ENCODE measurements around the gene CPLX3. TPM values are rescaled to one million over a fixed set of nuclear protein-coding genes. Genes with fewer than 3 reads are reported as not detected.
"Not testable (repeated sequence)": the region's sequence is repeated elsewhere in the genome, so short reads cannot be mapped to it uniquely, and the experiment has no call there.

CPLX3 gene
- total RNA-seq, 4 donors from 2014 or later = not detected

GRCh38 chr15:74783072-74783807, 43.2 kb upstream of the CPLX3 start:
- TF ChIP-seq, protein P1, sequence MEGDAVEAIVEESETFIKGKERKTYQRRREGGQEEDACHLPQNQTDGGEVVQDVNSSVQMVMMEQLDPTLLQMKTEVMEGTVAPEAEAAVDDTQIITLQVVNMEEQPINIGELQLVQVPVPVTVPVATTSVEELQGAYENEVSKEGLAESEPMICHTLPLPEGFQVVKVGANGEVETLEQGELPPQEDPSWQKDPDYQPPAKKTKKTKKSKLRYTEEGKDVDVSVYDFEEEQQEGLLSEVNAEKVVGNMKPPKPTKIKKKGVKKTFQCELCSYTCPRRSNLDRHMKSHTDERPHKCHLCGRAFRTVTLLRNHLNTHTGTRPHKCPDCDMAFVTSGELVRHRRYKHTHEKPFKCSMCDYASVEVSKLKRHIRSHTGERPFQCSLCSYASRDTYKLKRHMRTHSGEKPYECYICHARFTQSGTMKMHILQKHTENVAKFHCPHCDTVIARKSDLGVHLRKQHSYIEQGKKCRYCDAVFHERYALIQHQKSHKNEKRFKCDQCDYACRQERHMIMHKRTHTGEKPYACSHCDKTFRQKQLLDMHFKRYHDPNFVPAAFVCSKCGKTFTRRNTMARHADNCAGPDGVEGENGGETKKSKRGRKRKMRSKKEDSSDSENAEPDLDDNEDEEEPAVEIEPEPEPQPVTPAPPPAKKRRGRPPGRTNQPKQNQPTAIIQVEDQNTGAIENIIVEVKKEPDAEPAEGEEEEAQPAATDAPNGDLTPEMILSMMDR (IDR thresholded peaks at IDR 0.05) = no peak
- TF ChIP-seq POLR2A (IDR thresholded peaks at IDR 0.05) = no peak
- no peaks in the 10 kb centered on the region for H3K27me3 ChIP-seq
- H3K27ac ChIP-seq = peak overlapping the region; percentile 79 to 89
- no peak for DNase-seq
- H3K9me3 ChIP-seq = no peaks in the 10 kb centered on the region
- H3K4me3 ChIP-seq = peak overlapping the region; percentile 66 to 79
- no peaks in the 10 kb centered on the region for H3K36me3 ChIP-seq
- intact Hi-C loops (cut with DNase I; ENCODE audit: low total_unique reads) = no loop called here
- peaks cover 3 to 30% of the 10 kb centered on the region in 2 donors for H3K4me1 ChIP-seq

DNA sequence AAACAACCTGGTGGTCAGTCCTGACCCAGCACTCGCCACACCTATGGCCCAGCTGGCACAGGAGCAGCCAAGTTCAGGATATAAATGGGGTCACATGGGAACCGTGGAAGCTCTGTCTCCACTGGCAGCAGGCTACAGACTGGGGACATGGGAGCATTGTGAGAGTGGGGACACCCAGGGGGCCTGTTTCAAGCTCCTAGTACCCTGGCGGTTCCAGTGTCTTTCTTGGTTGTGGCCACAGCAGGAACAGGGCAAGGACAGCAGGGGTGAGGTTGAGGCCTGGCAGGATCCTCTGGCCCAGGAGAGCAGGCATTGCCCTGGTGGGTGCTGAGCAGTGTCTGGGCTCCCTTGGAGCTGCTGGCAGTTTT, 42.6 kb upstream of the CPLX3 start:
- TF ChIP-seq POLR2A (IDR thresholded peaks at IDR 0.05) = no peak
- TF ChIP-seq, protein P1 (IDR thresholded peaks at IDR 0.05) = no peak
- peak overlapping the region; percentile 66 to 79 for H3K4me3 ChIP-seq

DNA sequence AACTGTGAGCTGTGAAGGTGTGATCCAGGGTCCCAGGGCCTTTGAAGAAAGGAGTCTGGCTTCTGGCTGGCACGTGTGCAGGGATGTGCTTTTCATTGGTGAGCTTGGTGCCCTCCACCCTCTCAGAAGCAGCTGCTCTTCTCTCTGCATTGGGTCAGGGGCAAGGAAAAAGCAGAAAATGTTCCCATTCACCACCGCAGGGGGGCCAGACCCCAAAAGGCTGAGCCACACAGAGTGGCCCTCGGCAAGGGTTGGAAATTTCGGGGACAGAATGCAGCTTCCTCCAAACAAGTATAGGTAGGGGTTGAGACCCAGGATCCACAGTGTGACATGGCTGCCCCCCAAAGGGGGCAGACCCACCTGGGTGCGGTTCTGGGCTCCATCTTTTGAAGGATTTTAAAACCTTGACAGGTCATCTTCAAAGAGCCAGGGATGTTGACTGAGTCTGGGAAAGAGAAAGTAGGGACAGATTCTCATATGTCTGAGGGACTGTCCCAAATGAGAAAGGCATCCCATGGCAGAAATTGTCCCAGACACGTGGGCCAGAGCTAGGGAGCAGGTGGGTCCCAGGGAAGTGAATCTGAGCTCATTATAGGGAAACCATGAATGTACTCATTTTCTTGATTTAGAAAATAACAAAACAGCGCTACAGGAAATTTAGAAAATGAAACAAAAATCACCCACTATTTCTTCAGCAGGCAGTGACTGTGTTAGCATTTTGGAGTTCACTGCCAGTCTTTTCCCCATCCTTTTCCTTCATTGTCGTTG, 41.8 kb upstream of the CPLX3 start:
- Histone ChIP-seq H3K27me3 (no peaks in the 10 kb centered on the region), H3K9me3 (no peaks in the 10 kb centered on the region), H3K4me3 (no peak overlapping the region), H3K36me3 (no peaks in the 10 kb centered on the region), H3K27ac (peak overlapping the region in 1 of 2 donors; percentile 0), H3K4me1 (peaks cover 3 to 33% of the 10 kb centered on the region in 2 donors)
- intact Hi-C loops (cut with DNase I; ENCODE audit: low total_unique reads) = no loop called here
- no peak for DNase-seq
- TF ChIP-seq, protein P1 (IDR thresholded peaks at IDR 0.05) = no peak
- TF ChIP-seq POLR2A (IDR thresholded peaks at IDR 0.05) = no peak

More for the DNA sequence above, 42.6 kb upstream of the CPLX3 start:
- no peaks in the 10 kb centered on the region for H3K27me3 ChIP-seq
- intact Hi-C loops (cut with DNase I; ENCODE audit: low total_unique reads) = no loop called here
- H3K27ac ChIP-seq = peak overlapping the region in 1 of 2 donors; percentile 89
- no peaks in the 10 kb centered on the region for H3K36me3 ChIP-seq
- H3K9me3 ChIP-seq = no peaks in the 10 kb centered on the region
- H3K4me1 ChIP-seq = peaks cover 3 to 30% of the 10 kb centered on the region in 2 donors
- DNase-seq = no peak

- no peaks in the 10 kb centered on the region for H3K27me3 ChIP-seq
- H3K4me1 ChIP-seq = peaks cover 3 to 41% of the 10 kb centered on the region in 2 donors
- peak overlapping the region in 1 of 2 donors; percentile 24 for H3K27ac ChIP-seq
- no peaks in the 10 kb centered on the region for H3K9me3 ChIP-seq
- TF ChIP-seq, protein P1 (IDR thresholded peaks at IDR 0.05) = no peak
- TF ChIP-seq POLR2A (IDR thresholded peaks at IDR 0.05) = no peak
- no peak for DNase-seq
- intact Hi-C loops (cut with DNase I; ENCODE audit: low total_unique reads) = no loop called here
- H3K4me3 ChIP-seq = no peak overlapping the region
- no peaks in the 10 kb centered on the region for H3K36me3 ChIP-seq
Measured at GRCh38 chr15:74785194-74786032, 41.0 kb upstream of the CPLX3 start.

GRCh38 chr15:74786081-74786480, 40.3 kb upstream of the CPLX3 start:
- Histone ChIP-seq H3K4me1 (peaks cover 3 to 42% of the 10 kb centered on the region in 2 donors), H3K27ac (peak overlapping the region; percentile 3 to 29)
- H3K36me3 ChIP-seq; DNase-seq; H3K9me3 ChIP-seq; intact Hi-C loops (cut with DNase I; ENCODE audit: low total_unique reads); H3K4me3 ChIP-seq; H3K27me3 ChIP-seq: not testable (repeated sequence)

Data from uterus (tissue), 4 donors.